HEK293 (cell line): Measurements from ENCODE around the gene RASL10A.

Experiments used
- CTCF ChIA-PET: fragments of 350-600 bp; formaldehyde crosslinking; extraction: SDS; loops from one replicate; lab custom pipeline; 2021; ENCODE audit warnings: antibody characterized with exemption; lab: Yijun Ruan, JAX
- POLR2A ChIA-PET: fragments of 300-600 bp; formaldehyde crosslinking; extraction: SDS; loops from one replicate; lab custom pipeline; 2020; ENCODE audit warnings: antibody characterized with exemption, inconsistent platforms; lab: Yijun Ruan, JAX
- H3K27ac ChIP-seq: fragments of 200-500 bp; sonication (Bioruptor generic); 2 replicates; pipeline ENCODE4 v1.5.1; 2014; ENCODE audit warnings: low read depth, low read length, control low read depth, inconsistent platforms; ENCODE audit errors: extremely low read depth
- H3K36me3 ChIP-seq, 2 experiments: fragments of 200-500 bp in 1 of 2; sonication (Bioruptor generic) in 1 of 2; 1 replicate in 1 of 2; 2 replicates in 1 of 2; pipeline ENCODE4 v1.5.1; 2014 to 2017; ENCODE audit warnings: inconsistent platforms in 2 of 2, low read length in 2 of 2; ENCODE audit not compliant: control insufficient read depth in 2 of 2, insufficient read depth in 1 of 2
- H3K4me1 ChIP-seq: fragments of 200-500 bp; sonication (Bioruptor generic); 2 replicates; pipeline ENCODE4 v1.5.1; 2014; ENCODE audit warnings: mild to moderate bottlenecking, low read length, inconsistent platforms; ENCODE audit not compliant: control insufficient read depth, insufficient read depth
- H3K4me3 ChIP-seq: 2 replicates; pipeline ENCODE4 v1.5.1; 2011; ENCODE audit warnings: low read depth, mild to moderate bottlenecking, control low read depth, low read length, moderate library complexity
- H3K9me3 ChIP-seq: fragments of 200-500 bp; sonication (Bioruptor generic); 2 replicates; pipeline ENCODE4 v1.5.1; 2014; ENCODE audit warnings: low read depth, low read length, inconsistent platforms; ENCODE audit not compliant: control insufficient read depth, insufficient read depth
- EGR2 ChIP-seq: fragments of 450-650 bp; formaldehyde crosslinking; IDR thresholded peaks from 2 replicates; pipeline ENCODE4 v1.5.1; 2016; ENCODE audit warnings: low read depth, missing biosample characterization, missing genetic modification characterization
- SCRT2 ChIP-seq: fragments of 450-650 bp; formaldehyde crosslinking; IDR thresholded peaks from 2 replicates; pipeline ENCODE4 v1.5.1; 2016; ENCODE audit warnings: missing biosample characterization, missing genetic modification characterization
- ZIC2 ChIP-seq: fragments of 450-650 bp; formaldehyde crosslinking; IDR thresholded peaks from 2 replicates; pipeline ENCODE4 v1.5.1; 2016; ENCODE audit warnings: missing biosample characterization, missing genetic modification characterization
- ZNF140 ChIP-seq: fragments of 450-650 bp; formaldehyde crosslinking; IDR thresholded peaks from 2 replicates; pipeline ENCODE4 v1.5.1; 2016; ENCODE audit warnings: missing biosample characterization, missing genetic modification characterization
- ZNF155 ChIP-seq: fragments of 450-650 bp; formaldehyde crosslinking; IDR thresholded peaks from 2 replicates; pipeline ENCODE4 v1.5.1; 2016; ENCODE audit warnings: missing biosample characterization, missing genetic modification characterization
- ZNF473 ChIP-seq: fragments of 450-650 bp; formaldehyde crosslinking; IDR thresholded peaks from 2 replicates; pipeline ENCODE4 v1.5.1; 2017; ENCODE audit warnings: missing biosample characterization, missing genetic modification characterization
- ZNF48 ChIP-seq: fragments of 450-650 bp; formaldehyde crosslinking; IDR thresholded peaks from 2 replicates; pipeline ENCODE4 v1.5.1; 2016; ENCODE audit warnings: missing biosample characterization, missing genetic modification characterization
- ZNF76 ChIP-seq: fragments of 450-650 bp; formaldehyde crosslinking; IDR thresholded peaks from 2 replicates; pipeline ENCODE4; 2016; ENCODE audit warnings: low read depth, missing biosample characterization, missing genetic modification characterization, borderline replicate concordance
- TF ChIP-seq, protein P1 (sequence below): fragments of 450-650 bp; formaldehyde crosslinking; IDR thresholded peaks from 2 replicates; pipeline ENCODE4 v1.5.1; 2016; ENCODE audit warnings: missing biosample characterization, missing genetic modification characterization
- TF ChIP-seq, protein P2 (sequence below): fragments of 450-650 bp; formaldehyde crosslinking; IDR thresholded peaks from 2 replicates; pipeline ENCODE4 v1.5.1; 2017; ENCODE audit warnings: missing biosample characterization, missing genetic modification characterization
- TF ChIP-seq, protein P3 (sequence below): fragments of 450-650 bp; formaldehyde crosslinking; IDR thresholded peaks from 2 replicates; pipeline ENCODE4 v1.5.1; 2016; ENCODE audit warnings: missing biosample characterization, missing genetic modification characterization
- TF ChIP-seq, protein P4 (sequence below): fragments of 450-650 bp; formaldehyde crosslinking; IDR thresholded peaks from 2 replicates; pipeline ENCODE4 v1.5.1; 2016; ENCODE audit warnings: missing biosample characterization, missing genetic modification characterization

RASL10A gene

DNA sequence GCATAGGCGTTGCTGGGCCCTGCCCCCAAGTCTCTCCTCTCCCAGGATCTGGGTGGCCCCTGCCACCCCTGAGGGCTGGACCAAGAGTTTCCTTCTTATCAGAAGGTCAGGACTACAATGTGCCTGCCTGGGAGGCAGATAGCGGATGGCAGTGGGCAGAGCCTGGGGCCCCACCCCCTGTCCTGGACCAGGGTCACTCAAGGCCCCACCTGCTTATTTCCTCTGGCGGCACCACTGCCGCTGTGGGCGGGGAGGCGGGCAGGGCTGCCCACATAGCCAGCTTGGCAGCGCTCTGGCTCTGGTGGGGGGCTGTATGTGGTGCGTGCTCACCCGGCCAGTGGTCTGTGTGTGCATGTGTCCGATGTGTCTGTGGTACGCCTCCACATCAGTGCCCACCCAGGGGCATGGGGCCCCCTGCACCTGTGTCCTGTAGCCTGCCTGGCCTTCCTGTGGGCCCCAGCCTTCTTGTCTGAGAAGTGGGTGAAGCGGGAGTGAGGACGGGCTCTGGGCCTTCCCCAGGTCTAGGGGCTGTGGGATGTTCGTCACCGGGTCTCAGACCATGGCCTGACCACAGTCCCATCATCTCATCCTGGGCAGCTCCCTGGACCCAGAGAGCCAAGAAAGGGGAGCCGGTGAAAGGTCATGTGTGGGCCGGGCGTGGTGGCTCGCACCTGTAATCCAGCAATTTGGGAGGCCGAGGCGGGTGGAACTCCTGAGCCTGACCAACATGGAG lies 6.0 kb downstream of the RASL10A start (continued):
- TF ChIP-seq ZNF473 (tag by site-specific recombination): no peak
- no peak for TF ChIP-seq ZNF76 (tag by site-specific recombination)
- peak; percentile 90 for TF ChIP-seq EGR2 (tag by site-specific recombination)
- TF ChIP-seq, protein P1, sequence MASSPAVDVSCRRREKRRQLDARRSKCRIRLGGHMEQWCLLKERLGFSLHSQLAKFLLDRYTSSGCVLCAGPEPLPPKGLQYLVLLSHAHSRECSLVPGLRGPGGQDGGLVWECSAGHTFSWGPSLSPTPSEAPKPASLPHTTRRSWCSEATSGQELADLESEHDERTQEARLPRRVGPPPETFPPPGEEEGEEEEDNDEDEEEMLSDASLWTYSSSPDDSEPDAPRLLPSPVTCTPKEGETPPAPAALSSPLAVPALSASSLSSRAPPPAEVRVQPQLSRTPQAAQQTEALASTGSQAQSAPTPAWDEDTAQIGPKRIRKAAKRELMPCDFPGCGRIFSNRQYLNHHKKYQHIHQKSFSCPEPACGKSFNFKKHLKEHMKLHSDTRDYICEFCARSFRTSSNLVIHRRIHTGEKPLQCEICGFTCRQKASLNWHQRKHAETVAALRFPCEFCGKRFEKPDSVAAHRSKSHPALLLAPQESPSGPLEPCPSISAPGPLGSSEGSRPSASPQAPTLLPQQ (tag by site-specific recombination): peak; percentile 42; the same call in 1 of the 2 replicates
- TF ChIP-seq ZNF48 (tag by site-specific recombination): no peak

DNA sequence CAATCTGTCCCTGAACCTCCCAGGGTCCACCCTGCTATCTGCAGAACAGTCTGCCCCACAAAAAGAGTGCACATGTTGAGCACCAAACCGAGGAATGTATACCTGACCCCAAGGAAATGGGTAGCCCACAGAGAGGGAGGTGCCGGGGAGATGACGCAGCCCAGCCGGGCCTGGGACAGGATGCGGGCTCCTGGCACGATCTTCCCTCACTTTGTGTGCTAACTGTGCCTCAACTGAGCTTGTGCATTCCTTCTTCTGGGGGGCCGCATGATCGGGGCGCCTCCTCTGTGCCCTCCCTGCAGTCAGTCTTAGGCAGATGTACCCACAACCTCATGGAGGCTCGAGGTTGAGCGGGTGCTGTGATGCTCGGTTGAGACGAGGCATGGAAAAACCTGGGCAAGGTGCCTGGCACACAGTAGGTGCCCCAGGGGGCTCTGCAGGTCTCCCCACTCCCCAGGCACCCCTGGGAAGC lies 6.7 kb downstream of the RASL10A start:
- Histone ChIP-seq H3K4me1 (peaks cover 8% of the 10 kb centered on the region; the same call in 1 of the 2 replicates), H3K27ac (no peak overlapping the region), H3K36me3 (no peaks in the 10 kb centered on the region), H3K9me3 (no peaks in the 10 kb centered on the region), H3K4me3 (no peak overlapping the region)
- TF ChIP-seq SCRT2 (tag by site-specific recombination): peak; percentile 43
- TF ChIP-seq, protein P2, sequence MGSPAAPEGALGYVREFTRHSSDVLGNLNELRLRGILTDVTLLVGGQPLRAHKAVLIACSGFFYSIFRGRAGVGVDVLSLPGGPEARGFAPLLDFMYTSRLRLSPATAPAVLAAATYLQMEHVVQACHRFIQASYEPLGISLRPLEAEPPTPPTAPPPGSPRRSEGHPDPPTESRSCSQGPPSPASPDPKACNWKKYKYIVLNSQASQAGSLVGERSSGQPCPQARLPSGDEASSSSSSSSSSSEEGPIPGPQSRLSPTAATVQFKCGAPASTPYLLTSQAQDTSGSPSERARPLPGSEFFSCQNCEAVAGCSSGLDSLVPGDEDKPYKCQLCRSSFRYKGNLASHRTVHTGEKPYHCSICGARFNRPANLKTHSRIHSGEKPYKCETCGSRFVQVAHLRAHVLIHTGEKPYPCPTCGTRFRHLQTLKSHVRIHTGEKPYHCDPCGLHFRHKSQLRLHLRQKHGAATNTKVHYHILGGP: no peak
- TF ChIP-seq, protein P3, sequence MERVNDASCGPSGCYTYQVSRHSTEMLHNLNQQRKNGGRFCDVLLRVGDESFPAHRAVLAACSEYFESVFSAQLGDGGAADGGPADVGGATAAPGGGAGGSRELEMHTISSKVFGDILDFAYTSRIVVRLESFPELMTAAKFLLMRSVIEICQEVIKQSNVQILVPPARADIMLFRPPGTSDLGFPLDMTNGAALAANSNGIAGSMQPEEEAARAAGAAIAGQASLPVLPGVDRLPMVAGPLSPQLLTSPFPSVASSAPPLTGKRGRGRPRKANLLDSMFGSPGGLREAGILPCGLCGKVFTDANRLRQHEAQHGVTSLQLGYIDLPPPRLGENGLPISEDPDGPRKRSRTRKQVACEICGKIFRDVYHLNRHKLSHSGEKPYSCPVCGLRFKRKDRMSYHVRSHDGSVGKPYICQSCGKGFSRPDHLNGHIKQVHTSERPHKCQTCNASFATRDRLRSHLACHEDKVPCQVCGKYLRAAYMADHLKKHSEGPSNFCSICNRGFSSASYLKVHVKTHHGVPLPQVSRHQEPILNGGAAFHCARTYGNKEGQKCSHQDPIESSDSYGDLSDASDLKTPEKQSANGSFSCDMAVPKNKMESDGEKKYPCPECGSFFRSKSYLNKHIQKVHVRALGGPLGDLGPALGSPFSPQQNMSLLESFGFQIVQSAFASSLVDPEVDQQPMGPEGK (tag by site-specific recombination): peak; percentile 29; the same call in 1 of the 2 replicates
- TF ChIP-seq ZIC2 (tag by site-specific recombination): peak; percentile 55
- ChIA-PET CTCF (no interaction called here), POLR2A (no interaction called here)

DNA sequence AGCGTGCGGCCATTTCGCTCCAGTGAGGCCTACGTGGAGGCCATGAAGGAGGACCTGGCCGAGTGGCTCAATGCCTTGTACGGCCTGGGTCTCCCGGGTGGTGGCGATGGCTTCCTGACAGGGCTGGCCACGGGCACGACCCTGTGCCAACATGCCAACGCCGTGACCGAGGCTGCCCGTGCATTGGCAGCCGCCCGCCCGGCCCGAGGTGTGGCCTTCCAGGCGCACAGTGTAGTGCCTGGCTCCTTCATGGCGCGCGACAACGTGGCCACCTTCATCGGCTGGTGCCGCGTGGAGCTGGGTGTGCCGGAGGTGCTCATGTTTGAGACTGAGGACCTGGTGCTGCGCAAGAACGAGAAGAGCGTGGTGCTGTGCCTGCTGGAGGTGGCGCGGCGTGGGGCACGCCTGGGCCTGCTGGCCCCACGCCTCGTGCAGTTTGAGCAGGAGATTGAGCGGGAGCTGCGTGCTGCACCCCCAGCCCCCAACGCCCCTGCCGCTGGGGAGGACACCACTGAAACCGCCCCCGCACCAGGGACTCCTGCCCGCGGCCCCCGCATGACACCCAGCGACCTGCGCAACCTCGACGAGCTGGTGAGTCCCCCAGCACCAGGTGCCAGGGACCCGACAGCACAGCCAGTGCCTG lies 7.2 kb downstream of the RASL10A start:
- no peaks in the 10 kb centered on the region for H3K9me3 ChIP-seq
- H3K4me3 ChIP-seq: no peak overlapping the region
- POLR2A ChIA-PET: no interaction called here
- CTCF ChIA-PET: no interaction called here
- H3K27ac ChIP-seq: no peak overlapping the region
- TF ChIP-seq ZNF155 (tag by site-specific recombination): no peak
- TF ChIP-seq, protein P4, sequence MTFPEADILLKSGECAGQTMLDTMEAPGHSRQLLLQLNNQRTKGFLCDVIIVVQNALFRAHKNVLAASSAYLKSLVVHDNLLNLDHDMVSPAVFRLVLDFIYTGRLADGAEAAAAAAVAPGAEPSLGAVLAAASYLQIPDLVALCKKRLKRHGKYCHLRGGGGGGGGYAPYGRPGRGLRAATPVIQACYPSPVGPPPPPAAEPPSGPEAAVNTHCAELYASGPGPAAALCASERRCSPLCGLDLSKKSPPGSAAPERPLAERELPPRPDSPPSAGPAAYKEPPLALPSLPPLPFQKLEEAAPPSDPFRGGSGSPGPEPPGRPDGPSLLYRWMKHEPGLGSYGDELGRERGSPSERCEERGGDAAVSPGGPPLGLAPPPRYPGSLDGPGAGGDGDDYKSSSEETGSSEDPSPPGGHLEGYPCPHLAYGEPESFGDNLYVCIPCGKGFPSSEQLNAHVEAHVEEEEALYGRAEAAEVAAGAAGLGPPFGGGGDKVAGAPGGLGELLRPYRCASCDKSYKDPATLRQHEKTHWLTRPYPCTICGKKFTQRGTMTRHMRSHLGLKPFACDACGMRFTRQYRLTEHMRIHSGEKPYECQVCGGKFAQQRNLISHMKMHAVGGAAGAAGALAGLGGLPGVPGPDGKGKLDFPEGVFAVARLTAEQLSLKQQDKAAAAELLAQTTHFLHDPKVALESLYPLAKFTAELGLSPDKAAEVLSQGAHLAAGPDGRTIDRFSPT (tag by site-specific recombination): peak; percentile 90
- no peak for TF ChIP-seq ZNF140 (tag by site-specific recombination)
- H3K36me3 ChIP-seq: no peaks in the 10 kb centered on the region
- peaks cover 8% of the 10 kb centered on the region; the same call in 1 of the 2 replicates for H3K4me1 ChIP-seq
